Measurements from ENCODE around the gene HLA-DQB2. TPM values are rescaled to one million over a fixed set of nuclear protein-coding genes. Genes with fewer than 3 reads are reported as not detected.
"Not testable (repeated sequence)": the region's sequence is repeated elsewhere in the genome, so short reads cannot be mapped to it uniquely, and the experiment has no call there.

HLA-DQB2 gene
- not detected in 2 replicates for total RNA-seq (2014; rRNA removed)
- Bru-seq, nascent RNA, result not detected
- not detected for BruChase-seq, experiment 1, labeled RNA remaining after a 6-hour chase
- BruChase-seq, experiment 2, labeled RNA remaining after a 2-hour chase, result not detected
- long read RNA-seq, result 0 reads

GRCh38 chr6:32763421-32763820 is at the start of gene HLA-DQB2:
Gene HLA-DQB2 (minus strand): TSS chr6:32763532. CDS start chr6:32763470, 62 bp downstream.
- no peaks in the 10 kb centered on the region for H3K4me1 ChIP-seq (ENCODE audit: insufficient read depth, low read length)
- H3K9me3 ChIP-seq (ENCODE audit: low read length), result no peaks in the 10 kb centered on the region
- no peak for TF ChIP-seq CTCF (conservative IDR thresholded peaks at IDR 0.05; ENCODE audit: low read depth, low read length)
- TF ChIP-seq EZH2 (IDR thresholded peaks at IDR 0.05; ENCODE audit: low read length, unreplicated experiment), result no peak
- TF ChIP-seq EZH2phosphoT487 (IDR thresholded peaks at IDR 0.05; ENCODE audit: borderline replicate concordance, low read length), result no peak
- ChIA-PET POLR2A (ENCODE audit: unreplicated experiment) (no interaction called here), CTCF (no interaction called here)
- no peaks in the 10 kb centered on the region for H3K79me2 ChIP-seq (ENCODE audit: low read length)
- DNase-seq (no peak), ATAC-seq (no peak)
- no peak within 1 kb of the TSS for H3K4me3 ChIP-seq (ENCODE audit: low read length)
- BruUV-seq (replicated peaks), result no TSS peak
- H3K27me3 ChIP-seq (ENCODE audit: low read length), result peaks cover 70% of the 10 kb centered on the region
- no peak within 1 kb of the TSS for H3K27ac ChIP-seq (ENCODE audit: low read length)
- H2AFZ ChIP-seq (ENCODE audit: low read length), result no peak within 1 kb of the TSS
- intact Hi-C loops (cut with micrococcal nuclease), result loop anchor here (10.0 kb wide), 1 partner anchor 99 kb away; the partner anchor contains the start of gene HLA-DQB1
- H3K36me3 ChIP-seq (ENCODE audit: low read depth, low read length), result no peaks in the 10 kb centered on the region
- H3K4me2 ChIP-seq (ENCODE audit: low read length), result no peak within 1 kb of the TSS
- no peak within 1 kb of the TSS for H3K9ac ChIP-seq (ENCODE audit: low read length)
- no peaks in the 10 kb centered on the region for H4K20me1 ChIP-seq (ENCODE audit: low read length)
- no peaks in the 10 kb centered on the region for H3F3A ChIP-seq (ENCODE audit: low read length, unreplicated experiment)
- no peaks in the 10 kb centered on the region for H3K9me2 ChIP-seq (replicated peaks; ENCODE audit: low read length)

DNA sequence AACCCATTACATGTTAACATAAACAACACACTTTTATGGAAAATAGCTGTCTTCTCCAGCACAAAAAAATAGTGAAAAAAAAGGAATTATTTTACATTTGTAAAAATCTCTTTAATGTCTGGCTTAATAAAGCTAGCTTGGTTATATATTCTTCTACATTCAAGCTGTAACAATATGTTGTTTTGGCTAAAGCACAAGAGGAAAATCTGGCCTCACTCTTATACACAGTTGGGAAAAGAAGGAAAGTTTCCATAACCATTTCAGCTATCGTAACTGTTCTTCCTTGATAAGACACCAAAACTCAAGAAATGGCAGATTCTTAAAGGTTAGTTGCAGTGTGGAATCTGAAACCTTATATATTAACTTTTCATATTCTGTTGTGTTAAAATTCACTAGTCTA is 45.8 kb upstream of the HLA-DQB2 start:
- Histone ChIP-seq H3K9me2 (replicated peaks; ENCODE audit: low read length) (no peaks in the 10 kb centered on the region), H4K20me1 (ENCODE audit: low read length) (no peaks in the 10 kb centered on the region), H2AFZ (ENCODE audit: low read length) (no peak overlapping the region), H3F3A (ENCODE audit: low read length, unreplicated experiment) (no peaks in the 10 kb centered on the region), H3K36me3 (ENCODE audit: low read depth, low read length) (no peaks in the 10 kb centered on the region), H3K4me2 (ENCODE audit: low read length) (no peak overlapping the region), H3K79me2 (ENCODE audit: low read length) (no peaks in the 10 kb centered on the region), H3K9me3 (ENCODE audit: low read length) (no peaks in the 10 kb centered on the region), H3K27me3 (ENCODE audit: low read length) (peaks cover 16% of the 10 kb centered on the region), H3K9ac (ENCODE audit: low read length) (no peak overlapping the region), H3K4me3 (ENCODE audit: low read length) (no peak overlapping the region), H3K27ac (ENCODE audit: low read length) (no peak overlapping the region), H3K4me1 (ENCODE audit: insufficient read depth, low read length) (no peaks in the 10 kb centered on the region; the same call in 1 of the 2 replicates)
- ATAC-seq (no peak), DNase-seq (no peak)
- TF ChIP-seq EZH2 (IDR thresholded peaks at IDR 0.05; ENCODE audit: low read length, unreplicated experiment) (no peak), CTCF (conservative IDR thresholded peaks at IDR 0.05; ENCODE audit: low read depth, low read length) (no peak), EZH2phosphoT487 (IDR thresholded peaks at IDR 0.05; ENCODE audit: borderline replicate concordance, low read length) (no peak)
- ChIA-PET POLR2A (ENCODE audit: unreplicated experiment) (no interaction called here), CTCF (no interaction called here)
- intact Hi-C loops (cut with micrococcal nuclease), result no loop called here
- no TSS peak for BruUV-seq (replicated peaks)

GRCh38 chr6:32807020-32807580 is 43.8 kb upstream of the HLA-DQB2 start:
- H3K4me3 ChIP-seq (ENCODE audit: low read length), result no peak overlapping the region
- H3K9me2 ChIP-seq (replicated peaks; ENCODE audit: low read length), result no peaks in the 10 kb centered on the region
- no peak overlapping the region for H3K27ac ChIP-seq (ENCODE audit: low read length)
- ChIA-PET CTCF (no interaction called here), POLR2A (ENCODE audit: unreplicated experiment) (no interaction called here)
- DNase-seq (no peak), ATAC-seq (no peak)
- TF ChIP-seq EZH2 (IDR thresholded peaks at IDR 0.05; ENCODE audit: low read length, unreplicated experiment) (no peak), CTCF (conservative IDR thresholded peaks at IDR 0.05; ENCODE audit: low read depth, low read length) (no peak), EZH2phosphoT487 (IDR thresholded peaks at IDR 0.05; ENCODE audit: borderline replicate concordance, low read length) (no peak)
- no peaks in the 10 kb centered on the region for H3F3A ChIP-seq (ENCODE audit: low read length, unreplicated experiment)
- H3K79me2 ChIP-seq (ENCODE audit: low read length), result no peaks in the 10 kb centered on the region
- H3K4me1 ChIP-seq (ENCODE audit: insufficient read depth, low read length), result no peaks in the 10 kb centered on the region; the same call in 1 of the 2 replicates
- no peaks in the 10 kb centered on the region for H3K9me3 ChIP-seq (ENCODE audit: low read length)
- no peak overlapping the region for H3K9ac ChIP-seq (ENCODE audit: low read length)
- no TSS peak for BruUV-seq (replicated peaks)
- peaks cover 32% of the 10 kb centered on the region for H3K27me3 ChIP-seq (ENCODE audit: low read length)
- intact Hi-C loops (cut with micrococcal nuclease), result no loop called here
- H3K4me2 ChIP-seq (ENCODE audit: low read length), result no peak overlapping the region
- H3K36me3 ChIP-seq (ENCODE audit: low read depth, low read length), result no peaks in the 10 kb centered on the region
- no peaks in the 10 kb centered on the region for H4K20me1 ChIP-seq (ENCODE audit: low read length)
- no peak overlapping the region for H2AFZ ChIP-seq (ENCODE audit: low read length)

DNA sequence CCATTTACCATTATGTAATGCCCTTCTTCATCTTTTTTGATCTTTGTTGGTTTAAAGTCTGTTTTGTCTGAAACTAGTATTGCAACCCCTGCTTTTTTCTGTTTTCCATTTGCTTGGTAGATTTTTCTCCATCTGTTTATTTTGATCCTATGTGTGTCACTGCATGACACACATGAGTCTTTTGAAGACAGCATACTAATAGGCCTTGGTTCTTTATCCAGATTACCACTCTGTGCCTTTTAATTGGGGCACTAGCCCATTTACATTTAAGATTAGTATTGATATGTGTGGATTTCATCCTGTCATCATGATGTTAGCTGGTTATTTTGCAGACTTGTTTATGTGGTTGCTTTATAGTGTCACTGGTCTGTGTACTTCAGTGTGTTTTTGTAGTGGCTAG is 42.1 kb upstream of the HLA-DQB2 start:
- POLR2A ChIA-PET (ENCODE audit: unreplicated experiment); H3K36me3 ChIP-seq (ENCODE audit: low read depth, low read length); H3K27ac ChIP-seq (ENCODE audit: low read length); H3F3A ChIP-seq (ENCODE audit: low read length, unreplicated experiment); H4K20me1 ChIP-seq (ENCODE audit: low read length); H2AFZ ChIP-seq (ENCODE audit: low read length); CTCF ChIA-PET; H3K9me3 ChIP-seq (ENCODE audit: low read length); DNase-seq; intact Hi-C loops (cut with micrococcal nuclease); H3K9ac ChIP-seq (ENCODE audit: low read length); H3K4me3 ChIP-seq (ENCODE audit: low read length); H3K4me1 ChIP-seq (ENCODE audit: insufficient read depth, low read length); H3K79me2 ChIP-seq (ENCODE audit: low read length); BruUV-seq (replicated peaks); H3K4me2 ChIP-seq (ENCODE audit: low read length); H3K9me2 ChIP-seq (replicated peaks; ENCODE audit: low read length); ATAC-seq: not testable (repeated sequence)
- peaks cover 48% of the 10 kb centered on the region for H3K27me3 ChIP-seq (ENCODE audit: low read length)

Data from PC-3 (cell line).